ENCODE results near the gene HS2ST1.
"Not testable (repeated sequence)": the region's sequence is repeated elsewhere in the genome, so short reads cannot be mapped to it uniquely, and the experiment has no call there.

HS2ST1 gene

DNA sequence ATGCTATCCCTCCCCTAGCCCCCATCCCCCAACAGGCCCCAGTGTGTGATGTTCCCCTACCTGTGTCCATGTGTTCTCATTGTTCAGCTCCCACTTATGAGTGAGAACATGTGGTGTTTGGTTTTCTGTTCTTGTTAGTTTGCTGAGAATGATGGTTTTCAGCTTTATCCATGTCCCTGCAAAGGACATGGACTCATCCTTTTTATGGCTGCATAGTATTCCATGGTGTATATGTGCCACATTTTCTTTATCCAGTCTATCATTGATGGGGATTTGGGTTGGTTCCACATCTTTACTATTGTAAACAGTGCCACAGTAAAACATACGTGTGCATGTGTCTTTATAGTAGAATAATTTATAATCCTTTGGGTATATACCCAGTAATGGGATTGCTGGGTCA, 152.3 kb downstream of the HS2ST1 start:
- not testable (repeated sequence) for DNase-seq (ENCODE audit: low read depth)

DNA sequence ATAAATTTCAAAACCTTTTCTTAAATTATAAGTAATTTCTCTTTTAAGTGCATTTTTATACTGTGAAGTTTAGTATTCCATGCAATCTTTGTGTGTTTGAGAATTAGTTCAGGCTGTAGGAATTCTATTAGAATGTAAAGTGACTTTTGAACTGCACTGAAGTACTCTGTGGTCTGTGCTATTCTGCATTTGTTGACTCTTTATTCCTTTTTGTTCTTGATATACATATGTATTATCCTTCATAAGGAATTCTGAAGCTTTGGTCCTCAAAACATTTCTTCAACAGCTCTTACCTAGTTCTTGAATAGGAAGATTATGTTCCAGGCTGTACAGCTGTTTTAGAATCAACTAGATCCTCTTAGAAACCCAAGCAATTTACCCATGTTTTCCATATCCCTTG, 158.0 kb downstream of the HS2ST1 start:
- no peak for DNase-seq (ENCODE audit: low read depth)

DNA sequence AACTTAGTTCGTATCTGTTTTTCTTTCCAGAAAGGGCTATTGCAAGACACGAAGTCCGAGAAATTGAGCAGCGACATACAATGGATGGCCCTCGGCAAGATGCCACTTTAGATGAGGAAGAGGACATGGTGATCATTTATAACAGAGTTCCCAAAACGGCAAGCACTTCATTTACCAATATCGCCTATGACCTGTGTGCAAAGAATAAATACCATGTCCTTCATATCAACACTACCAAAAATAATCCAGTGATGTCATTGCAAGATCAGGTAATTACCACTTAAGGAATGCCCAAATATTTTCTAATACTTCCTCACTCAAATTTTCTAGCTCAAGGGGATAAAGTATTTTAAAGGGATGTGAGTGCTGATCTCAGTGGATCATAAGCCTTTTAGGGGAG, 158.5 kb downstream of the HS2ST1 start:
- no peak for DNase-seq (ENCODE audit: low read depth)

DNA sequence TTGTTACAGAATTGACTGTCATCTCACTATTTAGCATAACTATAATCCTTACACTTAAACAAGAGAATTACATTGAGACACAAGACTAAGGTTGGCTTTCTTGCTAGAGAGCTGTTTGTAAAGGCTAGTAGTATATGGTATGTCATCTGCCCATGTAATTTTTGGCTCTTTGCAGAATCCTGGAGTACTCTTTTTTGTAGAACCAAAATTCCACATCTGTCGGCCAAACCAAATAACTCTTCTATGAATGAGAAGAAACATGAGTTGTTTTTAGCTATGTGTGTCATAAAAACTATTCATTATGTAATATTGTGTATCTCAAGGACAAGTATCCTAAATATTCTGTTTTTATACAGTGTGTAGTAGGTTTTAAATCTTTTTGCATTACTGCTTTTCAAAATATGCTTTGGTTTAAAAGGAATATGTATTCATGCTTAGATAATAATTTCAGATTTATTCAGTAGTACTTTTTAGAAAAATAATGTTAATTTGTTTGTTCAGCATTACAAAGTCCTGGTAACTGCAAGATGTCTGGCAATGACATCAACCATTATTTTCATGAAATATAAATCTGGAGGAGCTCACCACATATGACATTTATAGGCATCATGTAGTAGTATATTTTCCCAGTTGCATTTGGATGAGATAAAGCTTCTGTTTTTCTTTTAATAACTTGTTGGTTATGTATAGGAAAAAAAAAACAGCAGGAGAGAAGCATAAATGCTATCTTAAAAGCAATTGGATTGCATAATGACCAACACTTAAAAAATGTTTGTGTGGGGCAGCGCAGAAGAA, 159.8 kb downstream of the HS2ST1 start:
- no peak for DNase-seq (ENCODE audit: low read depth)

DNA sequence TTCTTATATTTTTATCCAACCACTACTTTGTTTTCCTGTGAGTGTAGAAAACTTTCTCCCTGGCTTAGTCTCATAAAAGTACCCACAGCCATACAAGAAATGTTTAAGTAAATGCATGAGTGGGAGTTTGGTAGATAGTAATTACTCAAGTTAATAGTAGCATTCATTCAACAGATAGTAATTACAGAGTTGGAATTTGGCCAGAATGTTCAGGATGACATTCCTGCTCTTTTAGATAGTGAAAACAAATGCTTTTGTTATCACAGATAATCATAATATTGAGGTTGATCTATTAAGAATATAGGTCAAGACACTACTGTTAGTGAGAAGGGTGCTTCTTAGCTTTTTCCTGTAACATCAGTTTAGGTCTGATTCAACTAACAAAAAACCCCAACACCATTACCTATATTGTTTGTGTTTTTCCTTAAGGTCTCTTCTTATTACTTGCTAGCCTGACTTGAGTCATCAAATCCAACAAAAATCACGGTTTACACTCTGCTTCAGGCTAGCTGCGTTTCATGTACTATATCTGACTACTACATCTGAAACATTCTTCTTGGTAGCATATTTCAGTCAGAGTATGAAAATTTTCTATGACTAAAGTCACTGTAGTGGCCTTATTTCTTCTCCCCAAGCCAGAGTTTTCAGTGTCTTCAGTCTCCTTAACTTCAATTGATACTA, 163.7 kb downstream of the HS2ST1 start:
- DNase-seq (ENCODE audit: low read depth) = no peak

DNA sequence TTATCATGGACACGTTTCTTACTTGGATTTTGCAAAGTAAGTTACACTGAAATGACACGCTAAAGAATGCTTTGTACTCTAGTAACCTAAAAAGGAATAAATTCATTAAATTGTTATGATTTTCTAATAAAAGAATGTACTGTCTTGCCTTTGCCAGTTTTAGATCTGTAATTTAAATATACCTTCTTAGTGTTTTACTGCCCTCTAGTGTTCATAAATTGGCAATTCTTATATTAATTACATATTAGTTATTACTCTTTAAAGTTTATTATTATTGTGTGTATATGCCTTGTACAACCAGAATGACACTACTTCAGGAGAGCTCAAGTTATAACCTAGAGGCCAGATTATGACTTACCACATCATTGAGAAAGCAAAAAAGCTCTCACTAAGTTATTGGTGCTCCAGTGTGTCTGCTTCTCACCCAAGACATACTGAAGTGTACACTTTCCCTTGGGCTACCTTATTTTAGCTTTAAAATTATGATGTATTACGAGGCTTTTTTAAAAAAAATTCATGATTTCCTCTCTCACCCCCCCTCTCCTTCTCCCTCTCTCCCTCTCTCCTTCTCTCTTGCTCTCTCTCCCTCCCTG, 169.9 kb downstream of the HS2ST1 start:
- DNase-seq (ENCODE audit: low read depth) = no peak

DNA sequence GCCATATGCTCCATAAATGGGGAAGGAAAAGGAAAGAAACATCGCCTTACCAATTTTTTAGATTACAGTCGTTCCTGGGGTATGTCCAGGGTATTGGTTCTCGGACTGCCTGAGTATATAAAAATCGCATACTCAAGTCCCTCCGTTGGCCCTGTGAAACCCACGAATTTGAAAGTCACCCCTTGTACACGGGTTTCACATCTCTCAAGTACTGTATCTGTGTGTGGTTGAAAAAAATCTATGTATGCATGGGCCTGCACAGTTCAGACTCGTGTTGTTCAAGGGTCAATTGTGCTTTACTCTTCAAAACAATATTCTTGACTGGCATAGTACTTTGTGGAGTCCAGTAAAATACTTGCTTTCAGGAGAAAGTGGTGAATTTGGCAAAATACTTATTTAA, 171.7 kb downstream of the HS2ST1 start:
- DNase-seq (ENCODE audit: low read depth) = no peak

DNA sequence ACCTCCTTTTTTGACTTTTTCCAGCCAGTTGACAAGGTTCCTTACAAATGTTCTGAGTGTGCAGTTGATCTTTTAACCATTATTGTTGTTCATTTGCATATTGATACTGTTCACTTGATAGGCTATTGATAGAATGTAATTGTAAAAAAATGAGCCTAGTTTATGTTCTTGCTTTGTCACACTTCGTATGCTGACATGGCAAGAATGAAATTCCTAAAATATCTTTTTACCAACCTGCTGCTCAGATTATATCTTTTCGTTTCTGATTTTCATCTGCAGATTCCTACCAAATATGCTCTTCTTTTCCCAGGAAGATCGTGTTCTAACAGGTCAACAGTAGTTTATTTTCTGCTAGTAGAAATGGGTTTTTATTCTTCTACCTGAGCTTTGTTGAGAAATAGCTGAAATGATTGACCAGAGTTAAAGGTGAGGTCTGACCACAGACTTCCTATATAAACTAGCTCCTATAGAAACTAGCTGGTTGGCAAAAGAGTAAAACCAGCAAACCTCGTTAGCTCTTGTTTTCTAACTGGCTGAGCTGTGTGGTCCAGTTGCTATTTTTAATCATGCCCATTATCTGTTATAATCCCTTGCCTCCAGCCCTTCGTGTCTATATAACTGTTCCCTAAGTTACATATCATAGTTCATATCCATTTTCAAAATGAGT, 174.8 kb downstream of the HS2ST1 start:
- no peak for DNase-seq (ENCODE audit: low read depth)

DNA sequence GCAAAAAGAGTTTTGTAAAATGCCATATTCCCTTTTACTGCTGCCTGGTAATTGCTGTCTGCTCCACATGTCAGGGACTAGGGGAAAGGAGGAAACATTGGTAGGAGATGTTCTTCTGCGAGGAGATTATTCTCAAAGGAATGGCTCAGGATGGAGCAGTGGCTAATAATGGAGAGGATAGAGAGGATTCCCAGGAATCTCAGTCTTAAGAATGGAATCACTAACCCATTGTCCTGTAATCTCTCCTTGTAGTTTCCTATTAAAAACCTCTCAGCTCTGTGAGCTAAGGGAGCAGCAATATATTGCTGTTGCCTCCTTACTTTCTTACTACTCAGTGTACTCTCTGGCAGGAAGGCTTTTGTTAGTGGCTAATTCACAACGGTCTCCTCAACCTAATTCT, 175.4 kb downstream of the HS2ST1 start:
- no peak for DNase-seq (ENCODE audit: low read depth)

DNA sequence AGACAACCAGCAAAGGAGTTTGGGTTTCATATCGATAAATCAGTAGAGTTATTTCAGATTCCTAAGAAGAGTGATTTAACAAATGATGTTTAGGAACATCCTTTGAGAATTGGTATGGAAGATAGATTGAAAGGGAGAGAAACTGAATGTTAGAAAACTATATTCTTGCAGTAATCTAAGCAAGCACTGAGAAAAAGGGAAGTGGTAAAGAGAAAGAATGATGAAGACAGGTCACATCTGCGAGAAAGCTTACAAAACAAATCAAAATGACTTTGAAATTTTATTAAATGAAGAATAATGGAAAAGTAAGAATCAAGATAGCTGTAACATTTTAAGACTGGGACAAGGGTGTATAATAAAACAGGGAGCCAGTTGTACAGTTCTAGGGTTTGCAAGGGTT, 177.0 kb downstream of the HS2ST1 start:
- no peak for DNase-seq (ENCODE audit: low read depth)

DNA sequence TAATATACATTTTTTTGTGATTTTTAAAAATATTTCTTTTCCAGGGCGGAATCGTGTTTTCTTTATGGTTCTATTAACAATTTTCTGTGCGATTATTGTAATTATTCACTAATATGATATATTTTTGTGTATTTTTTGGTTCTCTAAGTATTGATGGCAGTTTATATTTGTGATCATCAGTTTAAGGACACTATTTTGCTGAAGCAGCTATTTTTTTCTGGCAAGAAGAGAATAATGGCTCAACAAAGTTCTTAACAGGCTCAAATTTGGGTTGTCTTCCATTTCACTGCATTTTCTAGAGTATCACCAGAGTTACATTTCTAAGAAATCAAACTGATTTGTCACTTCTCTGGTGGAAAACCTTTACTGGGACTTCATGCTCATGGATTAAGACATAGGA, 178.4 kb downstream of the HS2ST1 start:
- no peak for DNase-seq (ENCODE audit: low read depth)

DNA sequence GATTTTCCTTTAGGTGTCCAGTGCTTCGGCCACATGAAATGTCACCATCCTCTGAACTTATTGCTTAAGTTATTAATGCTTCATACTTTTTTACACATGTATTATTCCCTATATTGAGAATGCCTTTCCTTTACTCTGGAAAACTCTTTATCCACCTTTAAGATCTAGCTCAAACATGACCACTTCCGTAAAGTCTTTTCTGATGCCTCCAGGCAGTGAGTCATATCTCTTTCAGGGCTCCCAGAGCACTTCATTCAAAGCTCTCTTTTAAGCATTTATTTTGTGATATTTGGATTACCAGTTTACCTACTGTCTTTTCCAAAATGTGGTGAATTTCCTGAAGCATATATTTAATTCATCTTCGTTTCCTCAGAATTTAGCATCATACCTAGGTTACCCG, 178.9 kb downstream of the HS2ST1 start:
- no peak for DNase-seq (ENCODE audit: low read depth)

DNA sequence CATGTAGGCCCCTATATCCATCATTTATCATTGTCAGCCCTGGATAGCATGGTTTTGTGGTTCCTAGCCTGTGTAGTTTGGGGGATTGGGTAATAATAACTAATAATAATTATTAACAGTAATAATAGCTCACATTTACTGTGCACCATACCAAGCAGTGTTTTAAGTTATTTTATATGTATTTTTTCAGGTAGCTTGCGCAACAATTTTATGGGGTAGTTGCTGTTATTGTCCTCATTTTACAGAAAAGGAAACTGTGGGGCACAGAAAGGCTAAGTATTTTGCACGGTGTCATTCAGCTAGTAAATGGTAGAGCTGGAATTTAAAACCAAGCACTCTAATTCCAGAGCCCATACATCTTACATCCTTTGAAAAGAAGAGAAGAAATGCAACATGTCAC, 179.8 kb downstream of the HS2ST1 start:
- DNase-seq (ENCODE audit: low read depth) = no peak

DNA sequence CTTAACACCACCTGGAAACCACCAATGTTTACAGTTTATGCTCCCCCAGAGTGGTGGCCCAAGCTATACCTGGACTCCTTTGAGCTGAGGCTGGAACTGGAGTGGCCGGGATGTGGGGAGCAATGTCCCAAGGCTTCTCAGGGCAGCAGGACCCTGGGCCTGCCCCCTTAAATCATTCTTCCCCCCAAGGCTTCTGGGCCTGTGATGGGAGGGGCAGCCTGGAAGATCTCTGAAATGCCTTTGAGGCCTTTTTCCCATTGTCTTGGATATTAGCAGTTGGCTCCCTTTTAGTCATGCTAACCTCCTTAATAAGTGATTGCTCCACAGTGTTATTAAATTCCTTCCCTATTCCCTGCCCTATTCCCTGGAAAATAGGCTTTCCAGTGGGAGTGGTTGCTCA, 185.8 kb downstream of the HS2ST1 start:
- no peak for DNase-seq (ENCODE audit: low read depth)

DNA sequence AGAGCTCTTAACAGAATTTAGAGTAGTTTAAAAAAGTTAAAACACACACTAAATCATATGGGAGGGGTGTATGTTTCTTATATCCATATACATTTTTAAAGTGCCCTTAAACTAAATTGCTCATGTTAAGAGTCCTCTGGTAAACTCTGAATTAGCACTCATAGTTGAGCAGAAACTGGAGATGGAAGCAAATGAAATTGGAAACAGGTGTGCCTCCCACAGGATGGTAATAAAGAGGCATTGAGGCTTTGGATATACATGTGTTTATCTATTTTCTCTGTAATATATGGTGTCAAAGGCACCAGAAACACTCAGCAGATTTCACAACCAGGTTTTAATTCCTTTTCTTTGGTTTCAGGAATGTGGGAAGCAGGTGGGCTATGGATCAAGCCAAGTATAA, 188.6 kb downstream of the HS2ST1 start:
- DNase-seq (ENCODE audit: low read depth) = no peak

DNA sequence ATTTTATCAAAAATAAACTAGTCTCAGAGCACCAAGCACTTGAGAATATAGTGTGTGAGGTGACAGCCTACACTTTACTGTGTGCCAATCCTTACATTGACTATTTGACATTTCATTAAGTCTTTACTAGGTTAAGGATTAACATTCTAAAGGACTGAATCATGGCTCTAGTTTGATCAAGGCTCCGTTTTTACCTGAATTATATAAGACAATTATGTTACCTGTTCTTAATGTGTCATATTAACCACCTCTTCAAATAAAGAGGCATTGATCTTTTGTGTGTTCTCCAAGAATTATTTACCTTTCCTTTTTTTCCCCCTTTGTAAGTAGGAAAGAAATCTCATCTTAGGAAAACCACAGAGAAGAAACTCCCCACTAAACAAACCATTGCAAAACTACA, 189.7 kb downstream of the HS2ST1 start:
- DNase-seq (ENCODE audit: low read depth) = no peak

DNA sequence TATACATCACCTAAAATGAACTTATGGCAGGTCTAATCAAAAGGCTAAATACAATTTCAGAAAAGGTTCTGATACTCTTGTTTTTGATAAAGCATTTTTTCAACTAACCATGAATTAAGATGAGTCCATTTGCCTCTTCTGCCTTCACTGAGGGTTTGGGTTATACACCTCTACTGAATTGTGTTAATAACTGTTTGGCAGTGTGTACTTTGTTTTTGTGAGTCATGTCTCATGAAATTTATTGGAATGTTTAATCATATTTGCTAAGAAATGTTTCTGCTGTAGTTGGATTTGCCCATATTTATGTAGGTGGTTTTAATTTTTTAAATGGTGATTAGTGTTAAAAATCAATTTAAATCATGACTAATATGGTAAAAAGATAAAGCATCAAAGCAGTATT, 190.5 kb downstream of the HS2ST1 start:
- no peak for DNase-seq (ENCODE audit: low read depth)

DNA sequence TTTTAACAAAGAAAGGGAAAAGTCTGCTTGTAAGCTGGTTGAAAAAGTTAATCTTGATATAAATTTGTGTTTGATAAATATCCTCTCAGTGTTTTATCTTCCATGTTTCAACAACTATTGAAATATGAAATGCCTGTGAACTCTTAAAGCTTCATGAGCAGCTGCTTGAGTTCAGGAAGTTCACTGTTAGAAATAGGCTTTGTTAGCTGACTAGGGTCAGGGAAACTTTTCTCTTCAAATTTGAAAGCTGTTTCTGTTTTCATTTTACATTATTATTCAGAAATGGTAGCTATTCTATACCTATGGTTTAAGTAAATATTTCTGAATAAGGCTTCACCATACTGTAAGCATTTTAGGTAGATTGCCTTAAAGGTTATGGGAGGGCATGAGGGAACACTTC, 191.7 kb downstream of the HS2ST1 start:
- DNase-seq (ENCODE audit: low read depth) = no peak

DNA sequence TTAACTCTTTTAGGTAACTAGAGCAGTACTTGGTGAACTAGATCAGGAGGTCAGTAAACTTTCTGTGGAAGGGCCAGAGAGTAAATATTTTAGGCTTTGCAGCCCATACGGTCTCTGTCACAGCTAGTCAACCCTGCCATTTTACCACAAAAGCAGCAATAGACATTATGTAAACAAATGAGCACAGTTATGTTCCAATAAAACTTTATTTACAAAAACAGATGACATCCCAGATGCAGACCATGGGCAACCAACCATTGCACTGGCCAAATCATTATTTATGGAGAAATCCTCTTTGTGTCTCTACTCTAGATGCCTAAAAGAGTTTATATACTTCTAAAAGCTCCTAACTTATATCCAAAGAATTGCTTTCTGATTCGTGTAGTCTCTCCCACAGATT, 192.4 kb downstream of the HS2ST1 start:
- DNase-seq (ENCODE audit: low read depth) = no peak

DNA sequence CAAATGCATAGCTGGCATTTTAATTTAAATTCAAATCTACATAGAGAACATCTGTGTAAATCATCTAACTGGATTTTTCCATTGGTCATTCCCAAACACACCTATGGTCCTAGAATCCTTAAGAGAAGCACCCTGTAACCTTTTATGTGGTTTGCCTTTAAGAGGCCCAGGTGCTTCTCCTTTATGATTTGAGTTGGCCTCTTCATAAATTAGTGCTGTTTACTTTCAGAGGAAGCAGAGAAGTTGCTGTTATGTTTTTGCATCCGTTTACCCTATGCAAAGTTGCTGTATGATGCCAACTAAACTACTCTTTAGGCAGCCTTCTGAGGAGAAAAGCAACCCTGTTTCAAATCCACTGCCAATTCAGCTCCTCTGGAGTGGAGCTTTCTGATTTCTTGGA, 193.8 kb downstream of the HS2ST1 start:
- no peak for DNase-seq (ENCODE audit: low read depth)

DNA sequence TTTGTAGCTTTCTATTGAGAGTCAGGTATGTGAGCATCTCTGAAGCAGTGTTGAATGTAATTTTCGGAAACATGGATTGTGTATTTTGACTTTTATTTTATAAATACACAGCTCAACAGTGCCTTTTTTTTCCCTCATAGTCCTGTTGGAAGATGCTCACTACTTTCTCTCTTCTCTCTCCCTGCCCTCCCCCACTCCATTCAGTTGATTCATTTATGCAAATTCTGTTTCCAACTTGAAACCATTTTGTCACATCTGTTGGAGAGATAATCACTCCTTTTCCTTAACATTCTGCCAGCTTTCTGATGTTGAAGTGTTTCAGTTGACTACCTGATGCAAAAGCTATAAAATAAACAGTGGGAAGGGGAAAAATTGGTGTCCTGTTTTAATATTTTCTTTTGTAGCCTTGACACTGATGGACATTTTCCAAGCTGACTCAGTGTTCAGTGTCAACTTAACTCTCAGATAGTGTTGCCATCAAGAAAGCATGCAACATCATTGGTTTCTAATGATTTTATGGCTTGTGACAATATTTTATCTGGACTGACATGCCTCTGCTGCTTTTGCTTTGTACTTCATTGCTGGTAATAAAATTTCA, 194.5 kb downstream of the HS2ST1 start:
- DNase-seq (ENCODE audit: low read depth) = no peak

DNA sequence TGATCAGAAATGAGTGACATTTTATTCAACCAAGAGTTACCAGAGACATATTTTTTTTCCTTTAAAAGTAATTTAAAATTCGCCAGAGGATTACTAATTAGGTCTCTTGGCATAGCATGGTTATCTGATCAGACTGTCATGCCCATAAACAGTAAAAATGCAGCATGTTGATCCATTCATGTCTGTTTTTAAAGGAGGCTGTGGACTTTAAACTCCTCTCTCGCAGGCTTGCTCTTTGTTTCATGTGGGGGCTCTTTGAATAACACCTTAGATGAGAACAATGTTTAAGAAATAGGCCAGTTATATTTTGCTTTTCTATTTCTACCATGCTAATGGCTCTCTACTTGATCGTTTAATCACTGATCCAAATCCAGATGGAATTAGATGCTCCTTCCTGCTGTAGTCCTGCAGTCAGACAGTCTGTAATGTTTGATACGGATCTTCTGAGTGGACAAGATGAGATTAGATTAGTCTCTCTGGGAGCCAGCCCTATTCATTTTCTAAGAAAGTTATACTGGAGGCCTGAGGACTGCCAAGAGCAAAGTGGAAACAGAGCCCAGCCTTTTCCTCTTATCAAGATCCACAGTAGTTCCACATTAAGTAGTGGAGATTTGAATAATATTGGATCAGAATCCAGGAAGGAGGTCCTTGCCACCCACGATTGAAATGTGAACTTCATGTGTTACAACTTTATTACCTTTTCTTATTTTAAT, 197.4 kb downstream of the HS2ST1 start:
- no peak for DNase-seq (ENCODE audit: low read depth)
